ENCODE measurements around the gene CYP4F8. TPM values are rescaled to one million over a fixed set of nuclear protein-coding genes. Genes with fewer than 3 reads are reported as not detected.

Gene CYP4F8
- total RNA-seq, 1 donor from 2014 or later = not detected

GRCh38 chr19:15633082-15633835 lies 18.2 kb downstream of the CYP4F8 start:
- no peaks in the 10 kb centered on the region for H3K36me3 ChIP-seq (ENCODE audit: control insufficient read depth, insufficient read depth, low read length)
- H3K4me3 ChIP-seq (ENCODE audit: low read depth, low read length) = no peak overlapping the region
- no peaks in the 10 kb centered on the region for H3K27me3 ChIP-seq (ENCODE audit: control insufficient read depth, insufficient read depth, low read length)
- TF ChIP-seq, protein P1, sequence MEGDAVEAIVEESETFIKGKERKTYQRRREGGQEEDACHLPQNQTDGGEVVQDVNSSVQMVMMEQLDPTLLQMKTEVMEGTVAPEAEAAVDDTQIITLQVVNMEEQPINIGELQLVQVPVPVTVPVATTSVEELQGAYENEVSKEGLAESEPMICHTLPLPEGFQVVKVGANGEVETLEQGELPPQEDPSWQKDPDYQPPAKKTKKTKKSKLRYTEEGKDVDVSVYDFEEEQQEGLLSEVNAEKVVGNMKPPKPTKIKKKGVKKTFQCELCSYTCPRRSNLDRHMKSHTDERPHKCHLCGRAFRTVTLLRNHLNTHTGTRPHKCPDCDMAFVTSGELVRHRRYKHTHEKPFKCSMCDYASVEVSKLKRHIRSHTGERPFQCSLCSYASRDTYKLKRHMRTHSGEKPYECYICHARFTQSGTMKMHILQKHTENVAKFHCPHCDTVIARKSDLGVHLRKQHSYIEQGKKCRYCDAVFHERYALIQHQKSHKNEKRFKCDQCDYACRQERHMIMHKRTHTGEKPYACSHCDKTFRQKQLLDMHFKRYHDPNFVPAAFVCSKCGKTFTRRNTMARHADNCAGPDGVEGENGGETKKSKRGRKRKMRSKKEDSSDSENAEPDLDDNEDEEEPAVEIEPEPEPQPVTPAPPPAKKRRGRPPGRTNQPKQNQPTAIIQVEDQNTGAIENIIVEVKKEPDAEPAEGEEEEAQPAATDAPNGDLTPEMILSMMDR (IDR thresholded peaks at IDR 0.05; ENCODE audit: insufficient read depth, low read length, poor library complexity, severe bottlenecking) = no peak
- DNase-seq (ENCODE audit: low read depth) = no peak

GRCh38 chr19:15634105-15634504 lies 19.1 kb downstream of the CYP4F8 start:
- TF ChIP-seq, protein P1 (IDR thresholded peaks at IDR 0.05; ENCODE audit: insufficient read depth, low read length, poor library complexity, severe bottlenecking) = no peak

DNA sequence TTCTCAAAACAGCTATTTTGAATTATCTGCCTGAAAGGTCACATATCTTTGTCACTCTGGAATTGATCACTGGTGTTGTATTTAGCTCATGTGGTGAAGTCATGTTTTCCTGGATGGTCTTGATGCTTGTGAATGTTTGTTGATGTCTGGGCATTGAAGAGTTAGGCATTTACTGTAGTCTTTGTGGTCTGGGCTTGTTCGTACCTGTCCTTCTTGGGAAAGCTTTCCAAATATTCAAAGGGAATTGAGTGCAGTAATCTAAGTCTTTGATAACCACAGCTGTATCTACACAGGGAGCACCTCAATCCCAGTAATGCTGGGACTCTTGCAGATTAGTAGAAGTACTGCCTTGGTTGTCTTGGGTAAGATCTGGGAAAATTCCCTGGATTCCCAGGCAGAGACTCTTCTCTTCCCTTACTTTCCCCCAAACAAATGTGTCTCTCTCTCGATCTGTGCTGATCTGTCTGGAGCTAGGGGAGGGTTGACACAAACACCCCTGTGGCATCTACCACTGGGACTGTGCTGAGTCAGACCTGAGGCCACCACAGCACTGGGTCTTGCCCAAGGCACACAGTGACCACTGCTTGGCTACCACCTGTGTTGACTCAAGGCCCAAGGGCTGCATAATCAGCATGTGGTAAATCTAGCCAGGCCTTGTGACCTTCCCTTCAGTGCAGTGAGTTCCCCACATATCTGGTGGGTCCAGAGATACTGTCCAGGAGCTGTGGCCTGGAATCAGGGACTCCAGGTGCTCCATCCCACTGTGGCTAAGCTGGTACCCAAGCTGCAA lies 20.2 kb downstream of the CYP4F8 start:
- Histone ChIP-seq H3K27me3 (ENCODE audit: control insufficient read depth, insufficient read depth, low read length) (no peaks in the 10 kb centered on the region), H3K36me3 (ENCODE audit: control insufficient read depth, insufficient read depth, low read length) (no peaks in the 10 kb centered on the region), H3K4me3 (ENCODE audit: low read depth, low read length) (no peak overlapping the region)
- DNase-seq (ENCODE audit: low read depth) = no peak
- TF ChIP-seq, protein P1 (IDR thresholded peaks at IDR 0.05; ENCODE audit: insufficient read depth, low read length, poor library complexity, severe bottlenecking) = no peak

More at GRCh38 chr19:15634105-15634504, 19.1 kb downstream of the CYP4F8 start:
- H3K27me3 ChIP-seq (ENCODE audit: control insufficient read depth, insufficient read depth, low read length) = no peaks in the 10 kb centered on the region
- no peak overlapping the region for H3K4me3 ChIP-seq (ENCODE audit: low read depth, low read length)
- no peak for DNase-seq (ENCODE audit: low read depth)
- H3K36me3 ChIP-seq (ENCODE audit: control insufficient read depth, insufficient read depth, low read length) = no peaks in the 10 kb centered on the region

- no peaks in the 10 kb centered on the region for H3K27me3 ChIP-seq (ENCODE audit: control insufficient read depth, insufficient read depth, low read length)
- DNase-seq (ENCODE audit: low read depth) = no peak
- TF ChIP-seq, protein P1 (IDR thresholded peaks at IDR 0.05; ENCODE audit: insufficient read depth, low read length, poor library complexity, severe bottlenecking) = no peak
- H3K36me3 ChIP-seq (ENCODE audit: control insufficient read depth, insufficient read depth, low read length) = no peaks in the 10 kb centered on the region
- no peak overlapping the region for H3K4me3 ChIP-seq (ENCODE audit: low read depth, low read length)
These were observed 21.0 kb downstream of the CYP4F8 start for GRCh38 chr19:15636026-15636425.

- H3K36me3 ChIP-seq (ENCODE audit: control insufficient read depth, insufficient read depth, low read length) = no peaks in the 10 kb centered on the region
- H3K4me3 ChIP-seq (ENCODE audit: low read depth, low read length) = no peak overlapping the region
- TF ChIP-seq, protein P1 (IDR thresholded peaks at IDR 0.05; ENCODE audit: insufficient read depth, low read length, poor library complexity, severe bottlenecking) = no peak
- no peaks in the 10 kb centered on the region for H3K27me3 ChIP-seq (ENCODE audit: control insufficient read depth, insufficient read depth, low read length)
- no peak for DNase-seq (ENCODE audit: low read depth)
These were observed 24.6 kb downstream of the CYP4F8 start for GRCh38 chr19:15639596-15639995.

Measured in kidney epithelial cell (primary cell).